SU-DHL-6 (cell line): ENCODE results near the gene MCF2L2.

ENCODE experiments used
- EZH2phosphoT487 ChIP-seq: fragments of 200-600 bp; sonication (generic), shearing (Covaris generic); conservative IDR thresholded peaks from 2 replicates; pipeline ENCODE4 v1.6.1; 2018; ENCODE audit warnings: mild to moderate bottlenecking, antibody characterized with exemption, low read length, moderate library complexity, mixed read lengths
- TF ChIP-seq, protein P1 (sequence below): fragments of 200-600 bp; sonication (generic); IDR thresholded peaks from one replicate; pipeline ENCODE4 v1.5.1; 2017; ENCODE audit warnings: antibody characterized with exemption, mild to moderate bottlenecking, low read length, moderate library complexity; ENCODE audit not compliant: insufficient read depth, poor library complexity, severe bottlenecking

DNA sequence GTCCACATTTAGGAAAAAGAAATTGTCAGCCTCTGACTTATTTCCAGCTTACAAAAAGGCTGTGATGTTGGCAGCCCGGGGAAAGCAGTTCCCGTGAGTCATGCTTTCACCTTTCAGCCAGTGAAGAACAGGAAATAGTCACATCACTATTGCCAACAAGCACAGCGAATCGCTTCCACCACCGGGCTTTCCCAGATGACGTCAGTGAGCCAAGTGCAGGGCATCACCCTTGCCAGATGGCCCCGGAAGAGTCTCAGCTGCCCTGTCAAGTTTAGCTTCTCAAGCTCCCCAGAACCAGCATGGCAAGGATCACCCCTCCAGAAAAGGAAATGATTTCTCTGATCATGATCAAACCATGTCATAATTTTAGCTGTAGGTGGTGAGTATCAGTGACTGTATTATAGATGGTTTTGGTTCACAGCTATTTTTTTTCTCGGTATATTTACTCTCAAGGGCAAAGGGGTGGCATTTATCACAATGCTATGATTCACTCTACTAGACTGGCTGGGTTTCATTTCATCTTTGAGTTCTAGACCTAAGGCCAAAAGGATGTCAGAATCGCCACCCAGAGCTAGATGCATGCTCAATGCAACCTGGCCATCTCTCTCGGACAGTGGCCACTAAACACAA lies 142.5 kb downstream of the MCF2L2 start:
- TF ChIP-seq, protein P1, sequence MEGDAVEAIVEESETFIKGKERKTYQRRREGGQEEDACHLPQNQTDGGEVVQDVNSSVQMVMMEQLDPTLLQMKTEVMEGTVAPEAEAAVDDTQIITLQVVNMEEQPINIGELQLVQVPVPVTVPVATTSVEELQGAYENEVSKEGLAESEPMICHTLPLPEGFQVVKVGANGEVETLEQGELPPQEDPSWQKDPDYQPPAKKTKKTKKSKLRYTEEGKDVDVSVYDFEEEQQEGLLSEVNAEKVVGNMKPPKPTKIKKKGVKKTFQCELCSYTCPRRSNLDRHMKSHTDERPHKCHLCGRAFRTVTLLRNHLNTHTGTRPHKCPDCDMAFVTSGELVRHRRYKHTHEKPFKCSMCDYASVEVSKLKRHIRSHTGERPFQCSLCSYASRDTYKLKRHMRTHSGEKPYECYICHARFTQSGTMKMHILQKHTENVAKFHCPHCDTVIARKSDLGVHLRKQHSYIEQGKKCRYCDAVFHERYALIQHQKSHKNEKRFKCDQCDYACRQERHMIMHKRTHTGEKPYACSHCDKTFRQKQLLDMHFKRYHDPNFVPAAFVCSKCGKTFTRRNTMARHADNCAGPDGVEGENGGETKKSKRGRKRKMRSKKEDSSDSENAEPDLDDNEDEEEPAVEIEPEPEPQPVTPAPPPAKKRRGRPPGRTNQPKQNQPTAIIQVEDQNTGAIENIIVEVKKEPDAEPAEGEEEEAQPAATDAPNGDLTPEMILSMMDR, result no peak
- TF ChIP-seq EZH2phosphoT487, result no peak
